HCT116 (cell line): ENCODE measurements around the gene PHF3. TPM values are rescaled to one million over a fixed set of nuclear protein-coding genes. Genes with fewer than 3 reads are reported as not detected.

Source experiments
- ATAC-seq: fragments of 200-7000 bp; cut with Tn5 transposase; 2 replicates; pipeline ENCODE4 v1.9.1; 2020; ENCODE audit warnings: mild to moderate bottlenecking, moderate library complexity
- BruUV-seq: library from RNA; stranded (reverse); fragments of 400-500 nt; replicated peaks from 2 replicates; lab custom pipeline; 2021; lab: Mats Ljungman, UMichigan
- CTCF ChIA-PET: fragments of 300-600 bp; sonication (Branson Sonifier 250); formaldehyde crosslinking; loops from one replicate; lab custom pipeline; 2021; ENCODE audit warnings: antibody characterized with exemption; lab: Charles Lee
- POLR2A ChIA-PET: fragments of 300-600, 350-600 bp; sonication (Branson Sonifier 250); formaldehyde crosslinking; loops from one replicate; lab custom pipeline; 2021; ENCODE audit warnings: antibody characterized with exemption; lab: Charles Lee
- RAD21 ChIA-PET, 2 experiments: fragments of 300-600 bp; sonication (Branson Sonifier 250); formaldehyde crosslinking; loops; one replicate each; lab custom pipeline; 2023; ENCODE audit warnings: low total read pairs in 2 of 2; ENCODE audit not compliant: uncharacterized antibody in 2 of 2, unreplicated experiment in 2 of 2, low non-redundant PET in 1 of 2; lab: Charles Lee
- DNase-seq: peaks from one replicate; pipeline ENCODE4 v3.0.0-alpha.2; 2010; ENCODE audit warnings: low read depth, low spot score
- H2AFZ ChIP-seq: fragments of 200-600 bp; shearing (Covaris generic), sonication (generic); 2 replicates; pipeline ENCODE4 v1.6.1; 2017; ENCODE audit warnings: low read depth, mixed run types, mixed read lengths, antibody characterized with exemption, low read length; ENCODE audit not compliant: poor library complexity, severe bottlenecking
- H3K27ac ChIP-seq: 2 replicates; pipeline ENCODE4 v1.5.1; 2012; ENCODE audit warnings: low read depth, low read length
- H3K27me3 ChIP-seq: fragments of 200-600 bp; sonication (generic); 2 replicates; pipeline ENCODE4 v1.6.1; 2016; ENCODE audit warnings: mixed run types, low read length, mixed read lengths; ENCODE audit not compliant: insufficient read depth
- H3K36me3 ChIP-seq, 2 experiments: fragments of 200-500 bp in 1 of 2; fragments of 200-600 bp in 1 of 2; sonication (Bioruptor generic) in 1 of 2; sonication (generic) in 1 of 2; 2 replicates each; pipeline versions ENCODE4 v1.5.1 to v1.6.1; 2014 to 2016; ENCODE audit warnings: low read length in 2 of 2, inconsistent platforms in 1 of 2, mixed read lengths in 1 of 2, mixed run types in 1 of 2; ENCODE audit not compliant: insufficient read depth in 2 of 2, control insufficient read depth in 1 of 2
- H3K4me1 ChIP-seq, 2 experiments: fragments of 200-600 bp in 1 of 2; sonication (generic) in 1 of 2; 2 replicates each; pipeline versions ENCODE4 v1.5.1 to v1.6.1; 2012 to 2017; ENCODE audit warnings: low read length in 2 of 2, inconsistent platforms in 1 of 2, mild to moderate bottlenecking in 1 of 2, mixed read lengths in 1 of 2, mixed run types in 1 of 2, moderate library complexity in 1 of 2; ENCODE audit not compliant: insufficient read depth in 2 of 2, control insufficient read depth in 1 of 2
- H3K4me2 ChIP-seq: fragments of 200-600 bp; sonication (generic); 2 replicates; pipeline ENCODE4 v1.6.1; 2017; ENCODE audit warnings: mixed run types, low read length, mixed read lengths
- H3K4me3 ChIP-seq, 2 experiments: fragments of 200-600 bp in 1 of 2; sonication (generic) in 1 of 2; replicated peaks in 1 of 2; 2 replicates each; pipeline ENCODE4 v1.5.1; 2011 to 2016; ENCODE audit warnings: low read length in 2 of 2, control low read depth in 1 of 2, low read depth in 1 of 2, mild to moderate bottlenecking in 1 of 2, mixed read lengths in 1 of 2, mixed run types in 1 of 2
- H3K79me2 ChIP-seq: fragments of 200-600 bp; sonication (generic); 2 replicates; pipeline ENCODE4 v1.6.1; 2017; ENCODE audit warnings: mild to moderate bottlenecking, mixed run types, low read length, moderate library complexity, mixed read lengths; ENCODE audit not compliant: insufficient read depth
- H3K9ac ChIP-seq: fragments of 200-600 bp; sonication (generic); 2 replicates; pipeline ENCODE4 v1.6.1; 2016; ENCODE audit warnings: low read length, mixed read lengths
- H3K9me2 ChIP-seq: fragments of 200-600 bp; sonication (generic), shearing (Covaris generic); 2 replicates; pipeline ENCODE4 v1.6.1; 2017; ENCODE audit warnings: mixed run types, mild to moderate bottlenecking, moderate library complexity; ENCODE audit not compliant: insufficient read depth
- H3K9me3 ChIP-seq, 2 experiments: fragments of 200-500 bp in 1 of 2; fragments of 200-600 bp in 1 of 2; sonication (Bioruptor generic) in 1 of 2; sonication (generic) in 1 of 2; 2 replicates each; pipeline ENCODE4 v1.6.1; 2014 to 2017; ENCODE audit warnings: low read length in 2 of 2, mixed read lengths in 2 of 2, inconsistent platforms in 1 of 2, low read depth in 1 of 2, mild to moderate bottlenecking in 1 of 2, mixed run types in 1 of 2, moderate library complexity in 1 of 2; ENCODE audit not compliant: control insufficient read depth in 1 of 2, insufficient read depth in 1 of 2
- H4K20me1 ChIP-seq: fragments of 200-600 bp; sonication (generic), shearing (Covaris generic); 2 replicates; pipeline ENCODE4 v1.6.1; 2017; ENCODE audit warnings: mixed run types, mild to moderate bottlenecking, moderate library complexity; ENCODE audit not compliant: insufficient read depth
- ELF1 ChIP-seq: IDR thresholded peaks from 2 replicates; pipeline ENCODE4 v1.6.1; 2012; ENCODE audit warnings: low read depth, borderline replicate concordance
- EZH2 ChIP-seq: fragments of 200-600 bp; sonication (generic); IDR thresholded peaks from 2 replicates; pipeline ENCODE4 v1.6.1; 2017; ENCODE audit warnings: antibody characterized with exemption, mixed run types
- EZH2phosphoT487 ChIP-seq: fragments of 200-600 bp; IDR thresholded peaks from 2 replicates; pipeline ENCODE4 v1.6.1; 2018; ENCODE audit warnings: antibody characterized with exemption, borderline replicate concordance
- POLR2AphosphoS5 ChIP-seq: IDR thresholded peaks from 2 replicates; pipeline ENCODE4 v1.6.1; 2011; ENCODE audit warnings: mild to moderate bottlenecking, low read depth, low read length, moderate library complexity
- RAD21 ChIP-seq: IDR thresholded peaks from 2 replicates; pipeline ENCODE4 v1.6.1; 2012; ENCODE audit warnings: low read depth, mild to moderate bottlenecking
- SP1 ChIP-seq: IDR thresholded peaks from 2 replicates; pipeline ENCODE4 v1.6.1; 2012; ENCODE audit warnings: low read depth
- SRF ChIP-seq: IDR thresholded peaks from 2 replicates; pipeline ENCODE4 v1.6.1; 2012; ENCODE audit warnings: low read depth
- YY1 ChIP-seq: IDR thresholded peaks from 2 replicates; pipeline ENCODE4 v1.6.1; 2011; ENCODE audit warnings: low read length, low read depth, moderate library complexity, mild to moderate bottlenecking; ENCODE audit not compliant: insufficient replicate concordance; ENCODE audit errors: extremely low read depth
- ZFX ChIP-seq: fragments of 450-650 bp; IDR thresholded peaks from 2 replicates; pipeline ENCODE4 v1.6.1; 2017
- intact Hi-C: fragments of 100-400 bp; cut with micrococcal nuclease; formaldehyde crosslinking; loops from 2 replicates; pipeline ENCODE4 v1.10.0; 2022
- total RNA-seq: library from RNA; stranded (reverse); gene quantifications from one replicate; pipeline ENCODE4 v1.2.1, GENCODE V29; 2021; ENCODE audit not compliant: unreplicated experiment
- TF ChIP-seq, protein P1 (sequence below): IDR thresholded peaks from 2 replicates; pipeline ENCODE4 v1.6.1; 2012
- TF ChIP-seq, protein P2 (sequence below): IDR thresholded peaks from 2 replicates; pipeline ENCODE4 v1.6.1; 2012; ENCODE audit warnings: low read depth
- TF ChIP-seq, protein P3 (sequence below): IDR thresholded peaks from 2 replicates; pipeline ENCODE4 v1.6.1; 2012

Gene PHF3
- total RNA-seq, 1 experiment from 2014 or later: 51.1 TPM

DNA sequence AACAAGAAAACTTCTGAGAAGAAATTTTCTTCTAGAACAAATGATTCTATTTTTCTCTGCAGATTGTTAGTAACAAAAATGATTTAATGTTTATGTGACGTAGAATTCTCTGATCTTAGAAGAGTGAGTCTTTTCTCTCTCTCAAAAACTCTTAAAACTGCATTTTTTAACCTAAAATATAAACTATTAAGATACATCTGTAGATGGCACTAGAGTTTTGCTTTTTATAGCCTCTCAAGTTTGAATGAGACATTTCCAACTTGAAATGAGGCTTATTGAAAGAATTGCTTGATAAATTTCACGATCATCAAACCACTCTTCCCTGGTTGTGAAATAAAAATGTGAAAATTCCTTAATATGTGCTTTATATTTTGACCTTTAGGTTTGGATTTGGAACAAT is 53.8 kb downstream of the PHF3 start:
- Histone ChIP-seq H3K4me1 (peaks cover 0 to 9% of the 10 kb centered on the region in 2 experiments; a peak in 2 of 4 replicates), H4K20me1 (0 out of 2 replicates have a peak, but pooled peaks cover 4% of the 10 kb centered on the region), H3K9ac (no peak overlapping the region), H3K36me3 (peaks cover 2 to 6% of the 10 kb centered on the region in 2 experiments; a peak in 1 of 4 replicates), H3K79me2 (peaks cover 22% of the 10 kb centered on the region), H3K4me3 (no peak overlapping the region), H3K27ac (no peak overlapping the region), H3K27me3 (no peaks in the 10 kb centered on the region), H3K9me2 (no peaks in the 10 kb centered on the region), H2AFZ (no peak overlapping the region), H3K9me3 (no peaks in the 10 kb centered on the region), H3K4me2 (no peak overlapping the region)
- ATAC-seq (no peak), DNase-seq (no peak)
- ChIA-PET CTCF (no interaction called here), POLR2A (no interaction called here), RAD21 (no interaction called here)
- BruUV-seq: no TSS peak
- intact Hi-C loops: no loop called here
- TF ChIP-seq YY1 (no peak), RAD21 (0 out of 2 replicates have a peak, but pooled peaks have one; percentile 6)
- TF ChIP-seq, protein P1, sequence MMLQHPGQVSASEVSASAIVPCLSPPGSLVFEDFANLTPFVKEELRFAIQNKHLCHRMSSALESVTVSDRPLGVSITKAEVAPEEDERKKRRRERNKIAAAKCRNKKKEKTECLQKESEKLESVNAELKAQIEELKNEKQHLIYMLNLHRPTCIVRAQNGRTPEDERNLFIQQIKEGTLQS: no peak

DNA sequence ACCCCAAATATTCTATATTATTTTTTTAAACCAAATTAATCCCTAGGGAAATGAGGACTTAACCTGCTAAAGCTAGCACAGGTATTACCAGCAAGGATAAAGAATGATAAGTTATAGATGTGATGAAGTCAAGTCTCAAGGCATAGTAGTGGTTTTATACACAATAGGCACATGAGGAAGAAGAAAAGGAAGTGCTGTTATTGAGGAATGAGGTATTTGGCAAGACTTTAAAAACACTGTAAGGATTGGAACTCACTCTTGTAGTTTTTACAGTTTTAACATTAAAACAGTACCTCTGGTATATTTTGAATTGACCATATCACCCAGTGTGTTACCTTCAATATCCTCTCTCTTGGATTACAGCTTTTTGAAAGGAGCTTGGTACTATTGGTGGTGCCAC is 54.6 kb downstream of the PHF3 start:
- BruUV-seq: no TSS peak
- DNase-seq (no peak), ATAC-seq (no peak)
- ChIA-PET POLR2A (no interaction called here), CTCF (no interaction called here), RAD21 (no interaction called here)
- H3K4me3 ChIP-seq: no peak overlapping the region
- H3K27me3 ChIP-seq: no peaks in the 10 kb centered on the region
- H3K9me3 ChIP-seq: no peaks in the 10 kb centered on the region
- TF ChIP-seq, protein P2, sequence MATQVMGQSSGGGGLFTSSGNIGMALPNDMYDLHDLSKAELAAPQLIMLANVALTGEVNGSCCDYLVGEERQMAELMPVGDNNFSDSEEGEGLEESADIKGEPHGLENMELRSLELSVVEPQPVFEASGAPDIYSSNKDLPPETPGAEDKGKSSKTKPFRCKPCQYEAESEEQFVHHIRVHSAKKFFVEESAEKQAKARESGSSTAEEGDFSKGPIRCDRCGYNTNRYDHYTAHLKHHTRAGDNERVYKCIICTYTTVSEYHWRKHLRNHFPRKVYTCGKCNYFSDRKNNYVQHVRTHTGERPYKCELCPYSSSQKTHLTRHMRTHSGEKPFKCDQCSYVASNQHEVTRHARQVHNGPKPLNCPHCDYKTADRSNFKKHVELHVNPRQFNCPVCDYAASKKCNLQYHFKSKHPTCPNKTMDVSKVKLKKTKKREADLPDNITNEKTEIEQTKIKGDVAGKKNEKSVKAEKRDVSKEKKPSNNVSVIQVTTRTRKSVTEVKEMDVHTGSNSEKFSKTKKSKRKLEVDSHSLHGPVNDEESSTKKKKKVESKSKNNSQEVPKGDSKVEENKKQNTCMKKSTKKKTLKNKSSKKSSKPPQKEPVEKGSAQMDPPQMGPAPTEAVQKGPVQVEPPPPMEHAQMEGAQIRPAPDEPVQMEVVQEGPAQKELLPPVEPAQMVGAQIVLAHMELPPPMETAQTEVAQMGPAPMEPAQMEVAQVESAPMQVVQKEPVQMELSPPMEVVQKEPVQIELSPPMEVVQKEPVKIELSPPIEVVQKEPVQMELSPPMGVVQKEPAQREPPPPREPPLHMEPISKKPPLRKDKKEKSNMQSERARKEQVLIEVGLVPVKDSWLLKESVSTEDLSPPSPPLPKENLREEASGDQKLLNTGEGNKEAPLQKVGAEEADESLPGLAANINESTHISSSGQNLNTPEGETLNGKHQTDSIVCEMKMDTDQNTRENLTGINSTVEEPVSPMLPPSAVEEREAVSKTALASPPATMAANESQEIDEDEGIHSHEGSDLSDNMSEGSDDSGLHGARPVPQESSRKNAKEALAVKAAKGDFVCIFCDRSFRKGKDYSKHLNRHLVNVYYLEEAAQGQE: no peak
- TF ChIP-seq EZH2phosphoT487 (no peak), SRF (no peak), SP1 (no peak), ELF1 (no peak), POLR2AphosphoS5 (no peak), EZH2 (no peak), ZFX (no peak)
- TF ChIP-seq, protein P3, sequence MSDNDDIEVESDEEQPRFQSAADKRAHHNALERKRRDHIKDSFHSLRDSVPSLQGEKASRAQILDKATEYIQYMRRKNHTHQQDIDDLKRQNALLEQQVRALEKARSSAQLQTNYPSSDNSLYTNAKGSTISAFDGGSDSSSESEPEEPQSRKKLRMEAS: no peak
- H4K20me1 ChIP-seq: 0 out of 2 replicates have a peak, but pooled peaks cover 4% of the 10 kb centered on the region
- H3K27ac ChIP-seq: no peak overlapping the region
- no peak overlapping the region for H3K4me2 ChIP-seq
- intact Hi-C loops: no loop called here
- no peak overlapping the region for H3K9ac ChIP-seq
- H3K36me3 ChIP-seq: peaks cover under 1 to 4% of the 10 kb centered on the region in 2 experiments; a peak in 2 of 4 replicates
- H2AFZ ChIP-seq: no peak overlapping the region
- no peaks in the 10 kb centered on the region for H3K9me2 ChIP-seq
- H3K79me2 ChIP-seq: peaks cover 22% of the 10 kb centered on the region
- peaks cover 0 to 9% of the 10 kb centered on the region in 2 experiments; a peak in 2 of 4 replicates for H3K4me1 ChIP-seq
